Lower lobe of right lung (tissue), 2 donors: ENCODE results near the gene TUBB8B. TPM values are rescaled to one million over a fixed set of nuclear protein-coding genes. Genes with fewer than 3 reads are reported as not detected.
"Not testable (repeated sequence)": the region's sequence is repeated elsewhere in the genome, so short reads cannot be mapped to it uniquely, and the experiment has no call there.

Experiments used
- ATAC-seq, 2 donors: fragments of 200-7000 bp; cut with Tn5 transposase; one replicate each; pipeline ENCODE4 v1.9.1; 2020 to 2022; ENCODE audit warnings: mild to moderate bottlenecking in 2 of 2, moderate library complexity in 2 of 2
- DNase-seq: peaks from one replicate; pipeline ENCODE4 v3.0.0-alpha.2; 2020
- H3K27ac ChIP-seq: fragments of 200-600 bp; one replicate; pipeline ENCODE4 v1.8.0; 2022
- H3K27me3 ChIP-seq: fragments of 200-600 bp; one replicate; pipeline ENCODE4 v1.8.0; 2022; ENCODE audit warnings: low read depth
- H3K36me3 ChIP-seq: fragments of 200-600 bp; one replicate; pipeline ENCODE4 v1.8.0; 2022; ENCODE audit warnings: mild to moderate bottlenecking
- H3K4me1 ChIP-seq: fragments of 200-600 bp; one replicate; pipeline ENCODE4 v1.8.0; 2022
- H3K4me3 ChIP-seq: fragments of 200-600 bp; one replicate; pipeline ENCODE4 v1.8.0; 2022; ENCODE audit warnings: mild to moderate bottlenecking
- H3K9me3 ChIP-seq: fragments of 200-600 bp; one replicate; pipeline ENCODE4 v1.8.0; 2022
- intact Hi-C: fragments of 100-400 bp; cut with DNase I; formaldehyde crosslinking; loops from one replicate; pipeline ENCODE4 v1.11.0; 2022
- long read RNA-seq: library from polyadenylated mRNA; unstranded; transcript quantifications from one replicate; pipeline ENCODE4 v2.0.0, GENCODE V29; 2021
- total RNA-seq: library from RNA; stranded (reverse); fragmentation: NEBNext Ultra II Directional; extraction: Animal tissue kit (Norgen Biotek cat#: 25700); gene quantifications from one replicate; pipeline ENCODE4 v1.2.1, GENCODE V29; 2021
- donor health status: DM: no; HTN: yes; CAD: no; lungs with severe emphysema.

TUBB8B gene
- total RNA-seq: 0.47 TPM
- long read RNA-seq: 0 reads

DNA sequence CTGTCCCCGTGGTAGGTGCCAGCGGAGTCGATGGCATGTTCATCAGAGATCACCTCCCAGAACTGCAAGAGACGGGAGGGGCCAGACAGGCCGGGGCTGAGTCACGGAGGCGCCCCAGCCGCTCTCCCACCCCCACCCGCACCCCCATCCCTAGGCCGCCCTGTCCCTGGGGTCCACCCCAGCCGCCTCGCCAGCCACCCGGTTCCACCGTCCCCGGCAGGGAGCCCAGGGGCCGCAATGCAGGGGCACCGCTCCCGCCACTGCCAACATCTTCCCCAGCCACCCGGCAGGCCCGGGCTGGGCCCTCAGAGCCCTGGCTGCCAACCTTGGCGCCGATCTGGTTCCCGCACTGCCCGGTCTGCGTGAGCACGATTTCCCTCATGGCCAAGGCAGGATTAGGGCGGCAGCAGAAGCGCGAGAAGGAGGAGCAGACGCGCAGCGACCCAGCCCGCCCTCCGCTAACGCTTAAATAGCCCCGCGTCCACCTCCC lies at the start of gene TUBB8B:
Gene TUBB8B, minus strand, starts transcription at position 440 of the 490 bp plus-strand sequence. Its CDS starts 58 bp downstream, at position 382.
- H3K36me3 ChIP-seq, H3K4me1 ChIP-seq, DNase-seq, intact Hi-C loops, H3K27me3 ChIP-seq, H3K9me3 ChIP-seq, H3K4me3 ChIP-seq, ATAC-seq, H3K27ac ChIP-seq: not testable (repeated sequence)

DNA sequence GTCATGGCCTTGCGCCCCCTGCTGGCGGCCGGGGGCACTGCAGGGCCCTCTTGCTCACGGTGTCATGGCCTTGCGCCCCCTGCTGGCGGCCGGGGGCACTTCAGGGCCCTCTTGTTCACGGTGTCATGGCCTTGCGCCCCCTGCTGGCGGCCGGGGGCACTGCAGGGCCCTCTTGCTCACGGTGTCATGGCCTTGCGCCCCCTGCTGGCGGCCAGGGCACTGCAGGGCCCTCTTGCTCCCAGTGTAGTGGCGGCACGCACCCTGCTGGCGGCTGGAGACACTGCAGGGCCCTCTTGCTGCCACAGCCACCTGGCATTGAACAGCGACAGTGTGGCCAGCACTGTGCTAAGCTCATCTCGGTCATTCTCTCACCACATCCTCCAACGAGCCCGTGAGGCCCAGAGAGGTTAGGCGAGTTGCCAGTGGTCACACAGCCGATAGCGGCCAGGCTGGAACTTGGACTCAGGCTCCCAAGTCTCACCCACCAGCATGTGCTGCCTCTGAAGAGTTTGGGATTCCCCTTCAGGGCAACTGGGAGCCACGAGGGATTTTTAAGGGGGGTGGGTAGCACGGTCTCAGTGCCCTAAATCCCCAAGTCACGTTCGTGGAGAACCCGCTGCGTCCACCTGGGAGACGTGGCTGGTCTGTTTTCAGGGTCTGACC lies 48.0 kb upstream of the TUBB8B start:
- ATAC-seq, H3K27me3 ChIP-seq, H3K9me3 ChIP-seq, DNase-seq, H3K27ac ChIP-seq, H3K36me3 ChIP-seq, intact Hi-C loops, H3K4me1 ChIP-seq, H3K4me3 ChIP-seq: not testable (repeated sequence)

DNA sequence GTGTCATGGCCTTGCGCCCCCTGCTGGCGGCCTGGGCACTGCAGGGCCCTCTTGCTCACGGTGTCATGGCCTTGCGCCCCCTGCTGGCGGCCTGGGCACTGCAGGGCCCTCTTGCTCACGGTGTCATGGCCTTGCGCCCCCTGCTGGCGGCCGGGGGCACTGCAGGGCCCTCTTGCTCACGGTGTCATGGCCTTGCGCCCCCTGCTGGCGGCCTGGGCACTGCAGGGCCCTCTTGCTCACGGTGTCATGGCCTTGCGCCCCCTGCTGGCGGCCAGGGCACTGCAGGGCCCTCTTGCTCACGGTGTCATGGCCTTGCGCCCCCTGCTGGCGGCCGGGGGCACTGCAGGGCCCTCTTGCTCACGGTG lies 47.3 kb upstream of the TUBB8B start:
- H3K4me3 ChIP-seq, H3K27me3 ChIP-seq, H3K9me3 ChIP-seq, H3K4me1 ChIP-seq, H3K27ac ChIP-seq, DNase-seq, H3K36me3 ChIP-seq, intact Hi-C loops, ATAC-seq: not testable (repeated sequence)

DNA sequence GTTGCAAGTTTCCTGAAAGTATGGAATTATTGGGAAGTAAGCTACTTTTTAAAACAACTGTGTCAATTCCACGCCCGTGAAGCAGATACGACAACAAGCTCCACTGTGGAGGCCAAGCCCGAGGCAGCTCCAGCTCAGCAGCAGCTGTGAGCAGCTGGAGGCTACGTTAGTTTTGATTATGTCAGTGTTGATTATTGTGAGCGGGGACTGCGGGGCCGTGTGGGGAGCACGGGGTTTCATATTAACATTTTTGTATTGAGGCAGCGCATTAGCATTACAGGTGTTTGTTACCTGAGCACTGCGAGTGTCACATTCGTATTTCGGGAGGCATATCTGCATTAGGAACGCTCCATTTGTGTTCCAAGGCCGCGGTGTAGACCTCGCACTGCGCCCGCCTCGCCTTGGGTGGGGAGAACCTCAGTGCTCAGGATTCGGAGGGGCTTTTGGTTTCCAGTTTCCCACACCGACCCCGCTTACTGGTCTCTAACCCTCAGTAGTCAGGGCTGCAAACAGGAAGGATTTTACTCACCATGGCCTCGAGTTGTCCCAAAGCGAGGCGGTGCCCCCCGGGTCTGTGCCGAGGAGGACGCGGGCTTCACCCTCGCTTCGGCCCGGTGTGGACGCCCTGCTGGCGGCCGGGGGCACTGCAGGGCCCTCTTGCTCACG lies 46.8 kb upstream of the TUBB8B start:
- H3K4me3 ChIP-seq, H3K4me1 ChIP-seq, H3K27ac ChIP-seq, H3K36me3 ChIP-seq, H3K27me3 ChIP-seq, DNase-seq, intact Hi-C loops, H3K9me3 ChIP-seq: not testable (repeated sequence)
- peak in 1 of 2 donors; percentile 21 for ATAC-seq

DNA sequence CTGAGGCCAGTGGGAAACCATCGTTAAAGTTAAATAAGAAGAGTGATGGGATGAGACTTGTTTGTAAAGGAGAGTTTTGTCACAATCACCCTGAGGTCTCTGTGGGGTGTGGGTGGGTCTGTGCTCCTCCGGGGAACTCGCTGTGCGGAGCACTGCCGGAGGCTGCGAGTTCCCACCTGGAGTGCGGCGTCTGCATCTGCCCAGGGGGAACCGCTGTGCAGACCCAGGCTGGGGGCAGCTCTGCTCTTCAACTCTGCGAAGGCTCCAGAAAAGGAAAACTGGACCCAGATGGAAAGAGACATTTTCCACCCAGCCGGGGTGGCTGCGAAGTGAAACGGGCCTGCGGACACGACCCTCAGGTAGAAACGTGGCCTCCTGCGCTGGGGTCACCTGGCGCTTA lies 46.2 kb upstream of the TUBB8B start:
- peak in 1 of 2 donors; percentile 63 for ATAC-seq
- DNase-seq: not testable (repeated sequence)

DNA sequence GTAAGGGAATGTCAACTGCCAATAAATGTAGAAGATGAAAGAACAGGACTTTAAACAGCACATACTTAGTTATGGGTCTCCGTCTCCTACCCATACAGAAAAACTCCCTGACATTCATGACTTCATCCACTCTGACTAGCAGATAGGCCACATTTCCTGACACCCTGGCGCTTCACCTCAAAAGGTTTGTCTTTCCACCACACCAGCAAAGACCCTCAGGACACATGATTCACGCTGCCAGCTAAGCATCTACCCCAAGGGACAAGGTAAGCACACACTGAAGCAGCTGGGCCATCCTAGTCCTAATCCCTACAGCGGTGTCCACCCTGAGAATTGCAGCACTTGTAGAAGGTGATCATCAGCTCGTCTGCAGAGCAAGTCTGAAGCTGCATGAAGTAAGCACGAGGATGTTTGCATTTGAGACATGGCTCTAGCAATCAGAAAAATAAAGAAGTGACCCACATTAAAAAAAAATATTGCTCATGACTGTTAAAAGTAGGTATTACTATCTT lies 44.5 kb upstream of the TUBB8B start:
- H3K4me3 ChIP-seq, H3K4me1 ChIP-seq, H3K27ac ChIP-seq, DNase-seq, ATAC-seq, H3K36me3 ChIP-seq, H3K9me3 ChIP-seq, intact Hi-C loops, H3K27me3 ChIP-seq: not testable (repeated sequence)

More for the DNA sequence above, 46.2 kb upstream of the TUBB8B start:
- H3K27me3 ChIP-seq, H3K4me1 ChIP-seq, H3K36me3 ChIP-seq, H3K4me3 ChIP-seq, intact Hi-C loops, H3K9me3 ChIP-seq, H3K27ac ChIP-seq: not testable (repeated sequence)

DNA sequence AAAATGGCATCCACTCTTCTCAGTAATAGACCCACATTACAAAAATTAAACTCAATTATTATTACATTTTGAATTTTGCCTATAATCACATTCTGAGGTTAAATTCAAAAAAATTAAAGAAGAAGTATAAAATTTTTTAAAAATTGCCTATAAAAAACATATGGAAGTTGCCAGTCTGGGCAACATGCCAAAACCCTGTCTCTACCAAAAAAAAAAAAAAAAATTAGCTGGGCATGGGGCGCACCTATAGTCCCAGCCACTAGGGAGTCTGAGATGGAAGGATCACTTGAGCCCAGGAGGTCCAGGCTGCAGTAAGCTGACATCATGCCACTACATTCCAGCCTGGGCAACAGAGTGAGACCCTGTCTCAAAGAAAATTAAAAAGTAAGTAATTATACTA lies 42.1 kb upstream of the TUBB8B start:
- intact Hi-C loops, H3K27ac ChIP-seq, H3K4me1 ChIP-seq, ATAC-seq, H3K4me3 ChIP-seq, H3K9me3 ChIP-seq, H3K27me3 ChIP-seq, DNase-seq, H3K36me3 ChIP-seq: not testable (repeated sequence)

DNA sequence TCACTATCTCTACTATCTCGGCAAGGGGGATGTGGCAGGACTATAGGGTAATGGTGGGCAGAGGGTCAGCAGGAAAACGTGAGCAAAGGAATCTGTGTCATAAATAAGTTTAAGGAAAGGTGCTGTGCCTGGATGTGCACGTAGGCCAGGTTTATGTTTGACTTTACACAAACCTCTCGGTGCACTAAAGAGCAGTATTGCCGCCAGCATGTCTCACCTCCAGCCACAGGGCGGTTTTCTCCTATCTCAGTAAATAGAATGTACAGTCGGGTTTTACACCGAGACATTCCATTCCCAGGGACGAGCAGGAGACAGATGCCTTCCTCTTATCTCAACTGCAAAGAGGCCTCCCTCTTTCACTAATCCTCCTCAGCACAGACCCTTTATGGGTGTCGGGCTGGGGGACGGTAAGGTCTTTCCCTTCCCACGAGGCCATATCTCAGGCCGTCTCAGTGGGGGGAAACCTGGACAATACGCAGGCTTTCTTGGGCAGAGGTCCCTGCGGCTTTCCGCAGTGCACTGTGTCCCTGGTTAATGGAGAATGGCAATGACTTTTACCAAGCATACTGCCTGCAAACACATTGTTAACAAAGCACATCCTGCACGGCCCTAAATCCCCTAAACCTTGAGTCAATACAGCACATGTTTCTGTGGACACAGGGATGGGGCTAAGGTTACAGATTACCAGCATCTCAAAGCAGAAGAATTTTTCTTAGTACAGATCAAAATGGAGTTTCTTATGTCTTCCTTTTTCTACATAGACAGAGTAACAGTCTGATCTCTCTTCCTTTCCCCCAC lies 41.2 kb upstream of the TUBB8B start:
- H3K4me1 ChIP-seq, DNase-seq, H3K27me3 ChIP-seq, H3K9me3 ChIP-seq, H3K4me3 ChIP-seq, H3K36me3 ChIP-seq, H3K27ac ChIP-seq, ATAC-seq, intact Hi-C loops: not testable (repeated sequence)

DNA sequence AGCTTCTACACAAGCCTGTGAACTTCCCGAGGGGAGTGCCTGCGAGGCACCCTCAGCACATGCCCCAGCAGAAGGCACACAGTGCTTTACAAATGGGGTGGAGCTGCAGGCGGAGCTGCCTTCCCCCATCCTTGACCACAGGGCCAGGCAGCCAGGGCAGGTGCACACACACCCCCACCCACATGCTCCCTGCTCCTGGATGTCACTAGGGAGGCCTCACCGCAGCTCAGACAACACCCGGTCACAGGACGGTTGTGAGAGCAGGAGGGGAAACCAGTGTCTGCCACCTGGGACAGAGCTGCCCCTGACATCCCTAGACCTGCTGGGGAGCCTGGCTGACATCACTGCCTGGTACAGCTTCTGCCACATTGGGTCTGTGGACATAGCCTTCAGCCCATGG lies 39.7 kb upstream of the TUBB8B start:
- intact Hi-C loops, H3K4me1 ChIP-seq, H3K9me3 ChIP-seq, DNase-seq, H3K4me3 ChIP-seq, H3K27ac ChIP-seq, H3K27me3 ChIP-seq, ATAC-seq, H3K36me3 ChIP-seq: not testable (repeated sequence)

DNA sequence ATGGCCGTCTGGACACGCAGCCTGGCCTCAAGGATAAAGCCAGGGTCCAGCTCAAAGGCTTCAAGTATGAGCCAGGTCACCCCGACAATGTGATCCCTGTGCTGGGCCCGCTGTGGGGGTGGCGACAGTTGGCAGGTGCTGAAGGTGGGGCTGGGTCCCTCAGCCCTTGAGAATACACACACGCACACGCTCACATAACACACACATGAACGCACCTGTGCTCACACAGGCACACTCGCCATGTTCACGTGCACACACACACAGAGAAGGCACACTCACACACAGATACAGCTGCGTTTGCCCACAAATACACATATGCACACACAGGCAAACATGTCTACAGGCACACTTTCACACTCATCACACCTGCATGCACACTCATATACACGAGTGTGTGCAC lies 35.4 kb upstream of the TUBB8B start:
- H3K4me3 ChIP-seq, H3K27me3 ChIP-seq, ATAC-seq, H3K9me3 ChIP-seq, H3K36me3 ChIP-seq, intact Hi-C loops, DNase-seq, H3K4me1 ChIP-seq, H3K27ac ChIP-seq: not testable (repeated sequence)

DNA sequence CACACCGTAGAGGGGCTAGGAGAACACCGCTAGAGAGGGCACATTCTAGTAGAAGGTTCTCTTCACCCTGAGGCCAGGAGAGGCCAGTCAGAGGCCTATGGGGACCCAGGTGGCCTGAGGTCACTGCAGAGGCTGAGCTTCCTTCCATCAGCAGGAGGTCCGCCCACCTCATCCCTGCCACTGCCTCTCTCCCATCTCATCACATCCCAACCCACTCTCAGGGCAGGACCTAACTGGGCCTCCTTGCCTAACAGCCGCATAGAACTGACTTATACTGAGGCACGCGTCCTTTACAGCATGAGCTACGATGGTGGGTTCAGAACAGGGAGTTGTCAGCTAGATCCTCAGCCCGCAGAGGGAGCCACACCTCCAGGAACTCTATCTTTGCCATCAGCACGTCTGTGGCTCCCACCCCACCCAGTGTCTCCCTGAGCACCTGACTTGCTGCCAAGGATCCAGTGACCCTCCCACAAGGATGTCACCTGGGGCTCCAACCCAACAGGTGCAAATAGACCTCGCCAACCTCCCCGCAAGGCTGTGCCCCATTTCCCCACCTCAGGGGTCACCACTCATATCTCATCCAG lies 33.3 kb upstream of the TUBB8B start:
- H3K27ac ChIP-seq, H3K4me1 ChIP-seq, ATAC-seq, H3K9me3 ChIP-seq, intact Hi-C loops, H3K27me3 ChIP-seq, DNase-seq, H3K4me3 ChIP-seq, H3K36me3 ChIP-seq: not testable (repeated sequence)

DNA sequence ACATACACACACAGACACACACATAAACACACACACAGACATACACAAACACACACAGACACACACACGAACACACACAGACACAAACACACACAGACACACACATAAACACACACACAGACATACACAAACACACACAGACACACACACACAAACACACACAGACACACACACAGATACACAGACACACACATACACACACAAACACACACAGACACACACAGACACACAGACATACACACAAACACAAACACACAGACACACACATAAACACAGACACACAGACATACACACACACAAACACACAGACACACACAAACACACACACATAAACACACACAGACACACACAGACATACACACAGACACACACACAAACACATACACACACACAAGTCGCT lies 31.5 kb upstream of the TUBB8B start:
- H3K9me3 ChIP-seq, ATAC-seq, intact Hi-C loops, H3K36me3 ChIP-seq, H3K4me3 ChIP-seq, H3K27me3 ChIP-seq, H3K27ac ChIP-seq, H3K4me1 ChIP-seq, DNase-seq: not testable (repeated sequence)

DNA sequence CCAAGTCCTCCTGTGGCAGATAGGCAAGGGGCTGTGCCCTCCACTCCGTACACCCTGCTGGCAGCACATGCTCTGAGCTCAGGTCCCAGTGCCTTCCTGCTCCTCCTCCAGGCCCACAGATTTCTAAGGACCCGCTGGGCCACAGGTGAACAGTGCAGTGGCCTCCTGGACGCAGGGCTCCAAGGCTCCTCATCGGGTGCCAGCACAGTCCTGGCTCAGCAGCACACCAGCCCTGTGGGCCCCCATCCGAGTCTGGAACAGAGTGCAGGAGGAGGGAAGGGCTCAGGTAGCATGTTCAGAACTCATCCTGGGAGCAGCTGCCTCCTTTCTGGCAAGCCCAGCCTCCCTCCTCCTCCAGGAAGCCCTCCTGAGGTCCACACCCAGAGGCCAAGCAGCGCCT lies 30.8 kb upstream of the TUBB8B start:
- H3K27ac ChIP-seq, H3K36me3 ChIP-seq, H3K4me3 ChIP-seq, H3K4me1 ChIP-seq, H3K27me3 ChIP-seq, DNase-seq, intact Hi-C loops, H3K9me3 ChIP-seq: not testable (repeated sequence)
- ATAC-seq: peak in 1 of 2 donors; percentile 17
